Osteocyte (in vitro differentiated cells): ENCODE data around the gene PCDHB8. TPM values are rescaled to one million over a fixed set of nuclear protein-coding genes. Genes with fewer than 3 reads are reported as not detected.
"Not testable (repeated sequence)": the region's sequence is repeated elsewhere in the genome, so short reads cannot be mapped to it uniquely, and the experiment has no call there.

Experiments
- DNase-seq: peaks from one replicate; pipeline ENCODE4 v3.0.0; 2021; ENCODE audit warnings: mixed read lengths; ENCODE audit not compliant: unreplicated experiment; ENCODE audit errors: extremely low spot score
- H3K27ac Mint-ChIP-seq: one replicate; pipeline ENCODE4 v1.8.0; 2021; ENCODE audit warnings: mild to moderate bottlenecking, mixed read lengths; ENCODE audit not compliant: unreplicated experiment
- H3K27me3 Mint-ChIP-seq: one replicate; pipeline ENCODE4 v1.8.0; 2021; ENCODE audit warnings: mixed read lengths; ENCODE audit not compliant: unreplicated experiment
- H3K36me3 Mint-ChIP-seq: one replicate; pipeline ENCODE4 v1.8.0; 2021; ENCODE audit warnings: mixed read lengths; ENCODE audit not compliant: unreplicated experiment
- H3K4me1 Mint-ChIP-seq: one replicate; pipeline ENCODE4 v1.8.0; 2021; ENCODE audit warnings: mixed read lengths; ENCODE audit not compliant: unreplicated experiment
- H3K4me3 Mint-ChIP-seq: one replicate; pipeline ENCODE4 v1.8.0; 2021; ENCODE audit warnings: mild to moderate bottlenecking, moderate library complexity, mixed read lengths; ENCODE audit not compliant: unreplicated experiment
- H3K9me3 Mint-ChIP-seq: one replicate; pipeline ENCODE4 v1.8.0; 2021; ENCODE audit warnings: mixed read lengths; ENCODE audit not compliant: unreplicated experiment
- total RNA-seq: library from RNA; stranded (reverse); gene quantifications from 2 replicates; pipeline ENCODE4 v1.2.1, GENCODE V29; 2021
- TF ChIP-seq, protein P1 (sequence below): fragments of 200-600 bp; sonication (generic); IDR thresholded peaks from 2 replicates; pipeline ENCODE4 v1.5.0; 2021; ENCODE audit warnings: antibody characterized with exemption, mild to moderate bottlenecking, moderate library complexity

PCDHB8 gene
- total RNA-seq, 1 donor from 2014 or later, result 0.81 TPM

DNA sequence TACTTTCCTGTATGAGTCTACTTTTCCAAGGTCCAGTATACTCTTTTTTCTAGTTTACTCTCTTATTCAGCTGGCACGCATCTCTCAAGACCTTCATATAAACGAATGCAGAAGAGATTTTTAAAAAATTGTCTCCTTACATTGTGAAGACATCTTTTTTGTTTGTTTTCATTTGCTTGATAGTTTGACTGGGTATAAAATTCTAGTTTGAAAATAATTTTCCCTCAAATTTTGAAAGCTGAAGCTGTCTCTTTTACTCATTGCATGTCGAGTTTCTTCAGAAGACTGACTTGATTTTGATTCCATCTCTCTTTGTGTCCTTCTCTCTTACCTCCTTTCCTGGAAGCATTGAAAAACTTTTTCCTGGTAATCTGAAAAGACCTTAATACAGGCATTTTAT, 18.8 kb downstream of the PCDHB8 start:
- TF ChIP-seq, protein P1, sequence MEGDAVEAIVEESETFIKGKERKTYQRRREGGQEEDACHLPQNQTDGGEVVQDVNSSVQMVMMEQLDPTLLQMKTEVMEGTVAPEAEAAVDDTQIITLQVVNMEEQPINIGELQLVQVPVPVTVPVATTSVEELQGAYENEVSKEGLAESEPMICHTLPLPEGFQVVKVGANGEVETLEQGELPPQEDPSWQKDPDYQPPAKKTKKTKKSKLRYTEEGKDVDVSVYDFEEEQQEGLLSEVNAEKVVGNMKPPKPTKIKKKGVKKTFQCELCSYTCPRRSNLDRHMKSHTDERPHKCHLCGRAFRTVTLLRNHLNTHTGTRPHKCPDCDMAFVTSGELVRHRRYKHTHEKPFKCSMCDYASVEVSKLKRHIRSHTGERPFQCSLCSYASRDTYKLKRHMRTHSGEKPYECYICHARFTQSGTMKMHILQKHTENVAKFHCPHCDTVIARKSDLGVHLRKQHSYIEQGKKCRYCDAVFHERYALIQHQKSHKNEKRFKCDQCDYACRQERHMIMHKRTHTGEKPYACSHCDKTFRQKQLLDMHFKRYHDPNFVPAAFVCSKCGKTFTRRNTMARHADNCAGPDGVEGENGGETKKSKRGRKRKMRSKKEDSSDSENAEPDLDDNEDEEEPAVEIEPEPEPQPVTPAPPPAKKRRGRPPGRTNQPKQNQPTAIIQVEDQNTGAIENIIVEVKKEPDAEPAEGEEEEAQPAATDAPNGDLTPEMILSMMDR, result no peak
- H3K36me3 Mint-ChIP-seq, result peaks cover 20% of the 10 kb centered on the region
- H3K27ac Mint-ChIP-seq, result no peak overlapping the region
- no peaks in the 10 kb centered on the region for H3K27me3 Mint-ChIP-seq
- no peaks in the 10 kb centered on the region for H3K4me1 Mint-ChIP-seq
- H3K4me3 Mint-ChIP-seq, result no peak overlapping the region
- peaks cover 67% of the 10 kb centered on the region for H3K9me3 Mint-ChIP-seq
- DNase-seq, result no peak

DNA sequence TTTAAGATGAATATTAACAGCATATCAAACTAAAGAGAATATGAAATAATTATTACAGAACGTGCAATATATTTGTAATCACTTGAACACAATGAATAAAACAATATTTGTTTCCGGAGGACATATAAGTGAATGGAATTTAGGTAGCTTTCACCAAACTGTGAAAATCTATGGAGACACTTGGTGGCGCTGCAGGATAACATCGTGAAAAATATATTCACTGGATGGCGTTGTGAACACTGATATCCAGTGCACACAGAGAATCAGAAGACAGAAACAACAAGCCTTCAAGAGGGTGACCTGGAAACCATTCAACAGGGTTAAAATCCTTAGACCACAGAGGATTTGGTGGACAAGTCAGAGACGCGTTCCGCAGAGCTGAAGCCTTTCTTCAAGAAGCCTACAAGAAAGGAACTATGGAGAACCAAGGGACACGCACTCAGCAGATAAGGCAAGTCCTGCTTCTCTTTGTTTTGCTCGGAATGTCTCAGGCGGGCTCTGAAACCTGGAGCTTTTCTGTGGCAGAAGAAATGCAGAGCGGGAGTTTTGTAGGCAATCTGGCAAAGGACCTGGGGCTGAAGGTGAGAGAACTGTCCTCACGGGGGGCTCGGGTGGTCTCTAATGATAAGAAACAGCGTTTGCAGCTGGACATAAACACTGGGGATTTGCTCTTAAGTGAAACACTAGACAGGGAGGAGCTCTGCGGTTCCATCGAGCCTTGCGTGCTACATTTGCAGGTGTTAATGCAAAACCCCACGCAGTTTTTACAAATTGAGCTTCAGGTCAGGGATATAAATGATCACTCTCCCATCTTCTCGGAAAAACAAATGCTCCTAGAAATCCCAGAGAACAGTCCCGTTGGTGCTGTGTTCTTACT, 22.0 kb downstream of the PCDHB8 start, which contains the start of gene PCDHB11:
Gene PCDHB11, plus strand, starts transcription at position 269 of the 877 bp plus-strand sequence. Its CDS starts 148 bp downstream, at position 417.
- no peak within 1 kb of the TSS for H3K27ac Mint-ChIP-seq
- TF ChIP-seq, protein P1, result no peak
- peaks cover 52% of the 10 kb centered on the region for H3K9me3 Mint-ChIP-seq
- peaks cover 21% of the 10 kb centered on the region for H3K36me3 Mint-ChIP-seq
- no peak within 1 kb of the TSS for H3K4me3 Mint-ChIP-seq
- DNase-seq, result no peak
- H3K27me3 Mint-ChIP-seq, result no peaks in the 10 kb centered on the region
- no peaks in the 10 kb centered on the region for H3K4me1 Mint-ChIP-seq

DNA sequence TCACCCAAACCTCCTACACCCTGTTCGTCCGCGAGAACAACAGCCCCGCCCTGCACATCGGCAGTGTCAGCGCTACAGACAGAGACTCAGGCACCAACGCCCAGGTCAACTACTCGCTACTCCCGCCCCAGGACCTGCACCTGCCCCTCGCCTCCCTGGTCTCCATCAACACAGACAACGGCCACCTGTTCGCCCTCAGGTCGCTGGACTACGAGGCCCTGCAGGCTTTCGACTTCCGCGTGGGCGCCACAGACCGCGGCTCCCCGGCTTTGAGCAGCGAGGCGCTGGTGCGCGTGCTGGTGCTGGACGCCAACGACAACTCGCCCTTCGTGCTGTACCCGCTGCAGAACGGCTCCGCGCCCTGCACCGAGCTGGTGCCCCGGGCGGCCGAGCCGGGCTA, 23.5 kb downstream of the PCDHB8 start:
- H3K27ac Mint-ChIP-seq, DNase-seq, H3K4me1 Mint-ChIP-seq, H3K4me3 Mint-ChIP-seq, H3K27me3 Mint-ChIP-seq: not testable (repeated sequence)
- peaks cover 54% of the 10 kb centered on the region for H3K9me3 Mint-ChIP-seq
- H3K36me3 Mint-ChIP-seq, result peaks cover 19% of the 10 kb centered on the region

DNA sequence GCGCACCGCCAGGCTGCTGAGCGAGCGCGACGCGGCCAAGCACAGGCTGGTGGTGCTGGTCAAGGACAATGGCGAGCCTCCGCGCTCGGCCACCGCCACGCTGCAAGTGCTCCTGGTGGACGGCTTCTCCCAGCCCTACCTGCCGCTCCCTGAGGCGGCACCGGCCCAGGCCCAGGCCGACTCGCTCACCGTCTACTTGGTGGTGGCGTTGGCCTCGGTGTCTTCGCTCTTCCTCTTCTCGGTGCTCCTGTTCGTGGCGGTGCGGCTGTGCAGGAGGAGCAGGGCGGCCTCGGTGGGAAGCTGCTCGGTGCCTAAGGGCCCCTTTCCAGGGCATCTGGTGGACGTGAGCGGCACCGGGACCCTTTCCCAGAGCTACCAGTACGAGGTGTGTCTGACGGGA, 24.1 kb downstream of the PCDHB8 start:
- peaks cover 48% of the 10 kb centered on the region for H3K9me3 Mint-ChIP-seq
- not testable (repeated sequence) for H3K27ac Mint-ChIP-seq, H3K4me1 Mint-ChIP-seq

DNA sequence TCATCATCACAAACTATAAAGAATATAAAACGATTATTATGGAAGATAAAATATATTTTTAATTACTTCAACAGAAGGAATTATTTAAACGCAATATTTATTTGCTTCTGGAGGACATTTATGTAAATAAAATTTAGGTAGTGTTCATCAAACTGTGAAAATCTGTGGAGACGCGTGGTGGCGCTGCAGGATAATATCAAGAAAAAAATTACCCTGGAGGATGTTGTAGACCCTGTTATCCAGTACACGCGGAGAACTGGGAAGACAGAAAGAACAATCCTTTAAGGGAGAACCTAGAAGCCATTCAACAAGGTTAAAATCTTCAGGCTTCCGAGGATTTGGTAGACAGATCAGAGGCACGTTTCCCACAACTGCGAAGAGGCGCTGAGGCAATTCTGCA, 30.9 kb downstream of the PCDHB8 start, which contains the start of gene PCDHB12:
Gene PCDHB12, plus strand, starts transcription at position 242 of the 400 bp plus-strand sequence. CDS start 189 bp downstream, outside the sequence.
- TF ChIP-seq, protein P1, result no peak
- no peak for DNase-seq
- H3K27me3 Mint-ChIP-seq, result no peaks in the 10 kb centered on the region
- H3K9me3 Mint-ChIP-seq, result peaks cover 56% of the 10 kb centered on the region
- peaks cover under 1% of the 10 kb centered on the region for H3K36me3 Mint-ChIP-seq
- H3K4me3 Mint-ChIP-seq, result no peak within 1 kb of the TSS
- no peaks in the 10 kb centered on the region for H3K4me1 Mint-ChIP-seq
- H3K27ac Mint-ChIP-seq, result no peak within 1 kb of the TSS

More for the DNA sequence above, 24.1 kb downstream of the PCDHB8 start:
- not testable (repeated sequence) for DNase-seq, H3K27me3 Mint-ChIP-seq, H3K4me3 Mint-ChIP-seq
- H3K36me3 Mint-ChIP-seq, result peaks cover 14% of the 10 kb centered on the region

DNA sequence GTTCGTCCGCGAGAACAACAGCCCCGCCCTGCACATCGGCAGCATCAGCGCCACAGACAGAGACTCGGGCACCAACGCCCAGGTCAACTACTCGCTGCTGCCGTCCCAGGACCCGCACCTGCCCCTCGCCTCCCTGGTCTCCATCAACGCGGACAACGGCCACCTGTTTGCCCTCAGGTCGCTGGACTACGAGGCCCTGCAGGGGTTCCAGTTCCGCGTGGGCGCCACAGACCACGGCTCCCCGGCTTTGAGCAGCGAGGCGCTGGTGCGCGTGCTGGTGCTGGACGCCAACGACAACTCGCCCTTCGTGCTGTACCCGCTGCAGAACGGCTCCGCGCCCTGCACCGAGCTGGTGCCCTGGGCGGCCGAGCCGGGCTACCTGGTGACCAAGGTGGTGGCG, 32.7 kb downstream of the PCDHB8 start:
- peaks cover 62% of the 10 kb centered on the region for H3K9me3 Mint-ChIP-seq
- H3K4me3 Mint-ChIP-seq, H3K36me3 Mint-ChIP-seq, DNase-seq, H3K27ac Mint-ChIP-seq, H3K27me3 Mint-ChIP-seq, H3K4me1 Mint-ChIP-seq: not testable (repeated sequence)

DNA sequence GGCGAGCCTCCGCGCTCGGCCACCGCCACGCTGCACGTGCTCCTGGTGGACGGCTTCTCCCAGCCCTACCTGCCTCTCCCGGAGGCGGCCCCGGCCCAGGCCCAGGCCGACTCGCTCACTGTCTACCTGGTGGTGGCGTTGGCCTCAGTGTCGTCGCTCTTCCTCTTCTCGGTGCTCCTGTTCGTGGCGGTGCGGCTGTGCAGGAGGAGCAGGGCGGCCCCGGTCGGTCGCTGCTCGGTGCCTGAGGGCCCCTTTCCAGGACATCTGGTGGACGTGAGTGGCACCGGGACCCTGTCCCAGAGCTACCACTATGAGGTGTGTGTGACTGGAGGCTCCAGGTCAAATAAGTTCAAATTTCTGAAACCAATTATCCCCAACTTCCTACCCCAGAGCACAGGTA, 33.3 kb downstream of the PCDHB8 start:
- not testable (repeated sequence) for H3K4me1 Mint-ChIP-seq, H3K27ac Mint-ChIP-seq, H3K4me3 Mint-ChIP-seq, H3K36me3 Mint-ChIP-seq, H3K27me3 Mint-ChIP-seq, DNase-seq
- H3K9me3 Mint-ChIP-seq, result peaks cover 59% of the 10 kb centered on the region
